Epithelial cell of esophagus (primary cell): ENCODE data around the gene SLC12A9.
"Not testable (repeated sequence)": the region's sequence is repeated elsewhere in the genome, so short reads cannot be mapped to it uniquely, and the experiment has no call there.

Experiments
- DNase-seq: peaks from one replicate; pipeline ENCODE4 v3.0.0; 2010; ENCODE audit warnings: low read depth
- H3K4me3 ChIP-seq: 2 replicates; pipeline ENCODE4 v1.5.1; 2011; ENCODE audit warnings: mild to moderate bottlenecking, low read length, control low read depth
- CTCF ChIP-seq: IDR thresholded peaks from 2 replicates; pipeline ENCODE4 v1.5.1; 2011; ENCODE audit warnings: low read depth, mild to moderate bottlenecking, low read length, control low read depth, inconsistent platforms; ENCODE audit not compliant: insufficient read depth; ENCODE audit errors: missing control alignments

SLC12A9 gene

GRCh38 chr7:100852048-100852872 is at the start of gene SLC12A9:
Gene SLC12A9 (plus strand): TSS chr7:100852713. CDS start chr7:100854198, 1,485 bp downstream.
- peak; percentile 87 for TF ChIP-seq CTCF
- peak; percentile 93 for DNase-seq
- peak within 1 kb of the TSS; percentile 78 for H3K4me3 ChIP-seq

GRCh38 chr7:100802951-100803350 is 49.6 kb upstream of the SLC12A9 start:
- no peak for TF ChIP-seq CTCF
- no peak overlapping the region for H3K4me3 ChIP-seq
- DNase-seq = no peak

DNA sequence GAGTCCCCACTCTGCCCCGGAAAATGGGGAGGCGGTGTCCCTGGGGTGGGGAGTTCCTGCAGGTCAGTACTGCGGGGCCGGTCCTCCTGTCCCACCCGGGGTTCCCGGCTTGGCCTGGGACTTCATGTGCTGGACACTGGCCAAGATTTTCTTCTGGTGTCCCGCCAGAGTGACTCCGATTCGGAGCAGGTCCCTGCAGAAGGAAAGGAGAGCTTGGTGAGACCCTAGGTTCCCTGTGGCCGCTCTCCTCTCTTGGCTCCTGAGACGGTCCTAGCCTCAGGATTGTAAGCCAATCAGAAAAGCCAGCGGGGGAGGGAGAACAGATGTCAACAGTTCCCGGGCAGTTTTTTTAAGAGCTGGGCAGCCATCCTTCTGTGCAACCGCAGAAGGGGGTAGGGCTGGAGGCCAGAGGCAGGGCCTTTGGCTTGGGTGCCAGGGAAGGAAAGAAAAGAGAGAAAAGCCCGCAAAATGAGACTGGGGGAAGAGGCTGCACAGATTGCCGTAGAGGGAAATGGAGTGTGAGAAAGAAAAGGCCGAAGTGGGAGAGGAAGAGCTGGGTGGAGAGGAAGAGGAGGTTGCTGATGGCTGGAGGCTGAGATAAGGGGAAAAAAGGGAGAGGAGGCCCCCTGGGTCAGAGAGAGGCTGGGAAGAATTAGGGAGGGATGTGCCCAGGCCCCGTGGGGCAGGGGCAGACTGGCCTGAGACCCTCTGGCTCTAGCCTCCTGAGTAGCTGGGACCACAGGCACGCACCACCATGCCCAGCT is 48.9 kb upstream of the SLC12A9 start:
- TF ChIP-seq CTCF = no peak
- peak; percentile 85 for DNase-seq
- no peak overlapping the region for H3K4me3 ChIP-seq

GRCh38 chr7:100804681-100805431 is 47.7 kb upstream of the SLC12A9 start:
- no peak overlapping the region for H3K4me3 ChIP-seq
- no peak for DNase-seq
- no peak for TF ChIP-seq CTCF

DNA sequence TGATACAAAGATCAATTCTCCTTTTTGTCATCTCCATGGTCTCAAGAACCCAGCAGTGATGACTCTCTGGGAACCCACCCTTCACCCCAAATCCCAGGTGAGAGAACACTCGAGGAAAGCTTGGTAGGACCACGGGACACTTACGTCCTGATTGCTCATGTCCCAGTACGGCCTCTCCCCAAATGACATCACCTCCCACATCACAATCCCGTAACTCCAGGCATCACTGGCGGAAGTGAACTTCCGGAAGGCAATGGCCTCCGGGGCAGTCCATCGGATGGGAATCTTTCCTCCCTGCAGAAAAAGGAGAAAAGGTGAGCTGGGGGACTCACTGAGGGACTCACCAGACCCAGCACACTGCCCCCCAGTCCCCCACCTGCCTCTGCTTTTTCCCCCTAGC is 46.2 kb upstream of the SLC12A9 start:
- TF ChIP-seq CTCF = no peak

DNA sequence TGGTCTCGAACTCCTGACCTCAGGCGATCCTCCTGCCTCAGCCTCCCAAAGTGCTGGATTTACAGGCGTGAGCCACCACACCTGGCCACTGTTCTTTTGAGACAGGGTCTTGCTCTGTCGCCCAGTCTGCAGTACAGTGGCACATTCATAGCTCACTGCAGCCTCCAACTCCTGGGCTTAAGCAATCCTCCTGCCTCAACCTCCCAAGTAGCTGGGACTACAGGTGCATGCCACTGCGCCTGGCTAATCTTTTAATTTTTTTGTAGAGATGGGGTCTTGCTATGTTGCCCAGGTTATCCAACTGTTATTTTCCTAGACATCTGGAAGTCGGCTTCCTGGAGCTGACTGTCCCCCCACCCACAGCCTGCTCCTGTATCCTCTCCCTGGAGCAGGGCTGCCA is 45.6 kb upstream of the SLC12A9 start:
- not testable (repeated sequence) for DNase-seq, H3K4me3 ChIP-seq

More for the DNA sequence above, 46.2 kb upstream of the SLC12A9 start:
- no peak overlapping the region for H3K4me3 ChIP-seq
- no peak for DNase-seq

DNA sequence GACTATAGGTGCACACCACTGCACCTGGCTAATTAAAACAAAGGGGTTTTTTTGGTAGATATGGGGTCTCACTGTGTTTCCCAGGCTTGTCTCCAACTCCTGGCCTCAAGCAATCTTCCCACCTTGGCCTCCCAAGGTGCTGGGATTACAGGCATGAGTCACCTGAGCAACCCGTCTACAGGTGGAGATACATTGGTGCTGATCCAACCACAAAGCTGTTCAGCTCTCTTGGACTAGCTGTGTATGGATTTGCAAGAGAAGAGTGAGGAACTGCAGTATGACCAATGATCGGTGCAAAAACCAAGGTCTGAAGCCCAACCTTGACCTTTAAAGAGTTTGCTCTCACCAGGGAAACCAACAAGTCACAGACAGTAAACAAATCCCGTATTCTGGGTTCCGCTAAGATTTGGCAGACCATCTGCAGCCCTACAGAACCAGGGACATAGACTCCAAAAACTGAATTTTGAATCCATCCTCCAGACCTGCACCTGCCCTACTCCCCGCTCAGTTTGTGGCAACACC is 44.1 kb upstream of the SLC12A9 start:
- no peak for TF ChIP-seq CTCF
- peak; percentile 30 for DNase-seq
- no peak overlapping the region for H3K4me3 ChIP-seq
